NCI-H2227 treated with DMSO at 0.1 percent for 48 hours (cell line): ENCODE results near the gene DNAH8.

Source experiments
- DNase-seq: peaks from one replicate; lab custom pipeline; 2025; lab: John Stamatoyannopoulos, UW

DNAH8 gene

DNA sequence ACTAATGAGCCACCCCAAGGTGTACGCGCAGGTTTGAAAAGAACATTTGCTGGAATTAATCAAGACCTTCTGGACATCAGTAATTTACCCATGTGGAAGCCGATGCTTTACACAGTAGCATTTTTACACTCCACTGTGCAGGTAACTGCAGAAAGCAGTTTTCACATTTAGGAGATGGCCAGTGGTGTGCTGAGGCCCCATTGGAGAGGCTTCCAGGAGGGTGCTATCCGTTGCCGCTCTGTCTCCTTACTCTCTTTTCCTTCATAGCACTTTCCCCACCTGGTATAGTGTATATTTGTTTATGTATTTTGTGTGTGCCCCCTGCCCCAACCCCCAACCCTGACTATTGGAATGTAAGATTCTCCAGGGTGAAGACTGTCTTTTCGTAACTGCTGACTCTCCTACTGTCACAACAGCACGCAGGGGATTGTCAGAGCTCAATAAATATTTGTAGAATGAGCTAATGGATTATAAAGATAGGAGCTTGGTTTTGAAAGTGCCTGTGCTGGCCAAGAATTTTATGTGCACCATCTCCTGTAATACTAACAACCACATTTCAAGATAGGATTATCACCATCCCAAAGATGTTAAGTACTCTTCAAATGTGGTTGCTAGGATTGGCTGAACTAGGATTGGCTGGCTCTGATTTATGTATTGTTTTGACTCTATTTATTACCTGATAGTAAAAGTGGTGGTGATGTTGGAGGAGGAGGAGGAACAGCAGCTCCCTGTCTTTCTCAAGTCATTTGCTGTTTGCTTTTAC is 259.5 kb downstream of the DNAH8 start:
- DNase-seq = no peak

DNA sequence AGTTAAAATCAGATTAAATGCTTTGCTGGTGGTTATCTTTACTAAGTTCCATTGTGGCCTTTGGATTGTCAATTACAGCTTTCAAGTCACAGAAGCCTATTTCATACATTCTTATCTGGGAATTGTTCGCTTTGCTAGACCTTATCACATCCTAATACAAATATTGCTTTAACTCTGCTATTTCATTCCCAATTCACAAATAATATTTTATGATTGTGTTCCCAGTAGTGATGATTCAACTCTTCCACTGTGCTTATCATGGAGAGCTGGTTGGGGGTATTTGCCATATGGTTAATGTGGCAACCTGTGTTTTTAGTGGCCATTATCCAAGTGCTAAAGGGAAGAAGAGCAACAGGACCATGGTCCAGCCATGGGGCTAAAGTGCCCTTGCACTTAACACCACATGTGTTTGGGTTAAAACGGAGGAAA is 260.5 kb downstream of the DNAH8 start:
- no peak for DNase-seq

DNA sequence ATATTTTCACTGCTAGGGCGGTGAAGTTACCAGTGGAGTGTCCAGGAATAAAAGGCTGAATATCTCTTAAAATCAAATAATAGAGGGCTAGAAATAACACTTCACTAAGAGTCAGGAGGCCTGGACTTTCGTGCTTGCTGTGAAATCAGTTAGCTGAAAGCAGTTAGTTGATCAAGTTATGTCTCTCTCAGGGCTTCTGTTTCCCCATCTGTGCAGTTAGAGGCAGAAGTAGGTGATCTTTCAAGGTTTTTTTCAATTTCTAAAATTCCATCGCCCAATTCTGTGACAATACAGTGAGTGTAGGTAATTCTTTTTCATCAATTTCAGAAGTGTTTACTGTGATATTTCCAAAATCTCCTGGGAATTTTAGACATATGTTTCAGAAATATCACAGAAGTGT is 260.9 kb downstream of the DNAH8 start:
- DNase-seq = no peak

DNA sequence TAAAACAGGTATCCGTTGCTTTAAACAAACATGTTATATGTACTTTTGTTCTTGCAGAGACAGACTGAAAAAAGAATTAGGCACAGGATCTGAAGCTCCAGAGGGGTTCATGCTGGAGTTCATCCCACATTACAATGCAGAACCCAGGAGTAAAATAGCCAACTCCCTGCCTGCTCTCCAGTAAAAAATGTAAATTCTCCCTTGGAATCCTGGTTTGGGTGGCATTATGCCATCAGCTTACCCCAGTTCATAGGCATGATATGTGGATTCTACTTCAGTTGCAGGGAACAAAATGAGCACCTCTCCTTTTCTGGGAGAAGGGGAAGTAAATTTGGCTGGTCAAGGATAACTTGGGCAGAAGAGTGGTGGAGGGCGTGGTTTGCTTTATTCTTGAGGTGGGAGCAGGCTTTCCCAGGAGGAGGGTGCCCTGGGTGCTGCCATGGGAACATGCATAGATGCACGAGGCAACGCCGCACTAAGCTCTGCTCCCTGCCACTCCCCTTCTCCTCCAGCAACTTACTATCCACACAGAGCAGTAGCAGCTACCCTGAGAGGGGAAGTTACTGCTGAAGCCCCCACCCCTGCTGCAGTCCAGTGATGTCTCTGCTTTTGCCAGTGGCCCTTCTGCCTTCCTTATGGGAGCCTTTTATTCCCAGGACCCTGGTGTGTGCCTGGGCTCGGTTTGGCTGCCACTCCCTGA is 261.8 kb downstream of the DNAH8 start:
- no peak for DNase-seq

DNA sequence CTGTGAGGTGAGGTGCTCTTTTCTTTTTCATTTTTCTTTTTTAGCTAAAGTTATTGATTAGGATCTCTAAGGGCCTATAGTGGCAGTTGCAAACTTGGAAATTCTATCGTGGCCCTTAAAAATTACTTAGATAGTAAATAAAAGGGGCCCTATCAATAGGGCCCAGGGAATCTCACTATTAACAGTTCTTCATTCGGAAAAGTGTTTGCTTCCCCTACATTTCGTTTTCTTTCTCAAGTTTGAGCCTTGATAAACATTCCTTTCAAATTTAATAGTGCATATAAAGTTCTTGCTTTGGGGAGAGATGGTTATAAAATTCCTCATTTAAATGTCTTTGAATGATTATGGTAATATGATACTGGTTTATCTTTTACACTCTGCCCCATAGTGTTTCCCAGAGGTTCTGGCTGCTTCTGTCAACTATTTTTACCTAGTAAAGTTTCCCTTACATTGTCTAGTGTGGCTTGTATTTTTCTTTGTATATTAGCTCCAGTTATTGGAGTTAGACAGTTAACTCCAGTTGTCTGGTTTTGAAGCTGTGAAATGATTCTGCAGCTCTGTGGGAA is 263.1 kb downstream of the DNAH8 start:
- DNase-seq = no peak

DNA sequence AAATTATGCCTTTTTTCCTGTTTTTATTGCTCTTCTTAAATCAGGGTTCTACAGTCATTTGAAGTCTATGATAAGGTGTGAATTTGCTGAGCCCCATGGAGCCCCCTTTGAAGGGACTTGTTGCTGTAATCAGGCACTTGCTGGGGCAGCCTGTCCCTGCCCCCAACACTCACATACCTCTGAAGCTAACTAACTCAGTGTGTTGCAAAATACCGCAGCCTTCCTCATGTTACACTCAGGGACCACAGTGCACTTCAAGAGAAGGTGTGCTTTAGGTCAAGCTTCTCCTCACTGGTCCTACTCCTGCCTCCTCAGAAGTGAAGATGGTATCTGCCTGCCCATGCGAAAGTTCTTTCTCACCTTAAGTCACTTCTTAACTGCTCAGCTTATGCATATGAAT is 267.4 kb downstream of the DNAH8 start:
- DNase-seq = no peak

DNA sequence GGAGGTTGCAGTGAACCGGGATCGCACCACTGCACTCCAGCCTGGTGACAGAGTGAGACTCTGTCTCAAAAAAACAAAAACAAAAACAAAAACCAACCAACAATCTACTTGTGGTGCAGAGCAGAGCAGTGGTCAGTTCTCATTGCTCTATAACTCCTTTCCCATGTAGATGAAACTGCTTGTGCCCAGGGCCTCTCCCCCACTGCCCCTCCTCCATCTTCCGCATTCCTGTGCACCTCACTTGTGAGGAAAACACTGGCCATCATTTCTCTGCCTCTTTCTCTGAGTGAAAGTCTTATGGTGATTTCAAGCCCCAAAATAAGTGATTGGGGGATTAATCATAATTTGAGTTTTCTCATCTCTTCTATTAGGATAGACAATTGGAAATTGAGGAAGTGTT is 269.6 kb downstream of the DNAH8 start:
- no peak for DNase-seq

DNA sequence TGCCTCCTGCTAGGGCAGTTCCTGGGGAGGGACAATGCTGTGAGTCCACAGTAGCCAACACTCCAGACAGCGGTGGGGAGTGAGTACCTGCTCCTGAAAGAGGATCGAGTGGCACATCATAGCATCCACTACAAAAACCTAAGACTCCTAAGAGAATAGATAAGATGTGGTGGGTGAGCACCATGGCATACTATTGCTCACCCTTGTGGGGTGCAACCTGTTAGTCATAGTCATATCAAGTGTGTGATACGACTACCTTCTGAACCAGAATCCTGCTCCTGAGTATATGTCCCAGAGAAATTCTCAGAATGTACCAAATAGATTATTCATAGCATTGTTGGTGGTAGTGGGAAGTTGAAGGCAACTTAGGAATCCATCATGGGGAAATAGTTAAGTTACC is 270.7 kb downstream of the DNAH8 start:
- no peak for DNase-seq

DNA sequence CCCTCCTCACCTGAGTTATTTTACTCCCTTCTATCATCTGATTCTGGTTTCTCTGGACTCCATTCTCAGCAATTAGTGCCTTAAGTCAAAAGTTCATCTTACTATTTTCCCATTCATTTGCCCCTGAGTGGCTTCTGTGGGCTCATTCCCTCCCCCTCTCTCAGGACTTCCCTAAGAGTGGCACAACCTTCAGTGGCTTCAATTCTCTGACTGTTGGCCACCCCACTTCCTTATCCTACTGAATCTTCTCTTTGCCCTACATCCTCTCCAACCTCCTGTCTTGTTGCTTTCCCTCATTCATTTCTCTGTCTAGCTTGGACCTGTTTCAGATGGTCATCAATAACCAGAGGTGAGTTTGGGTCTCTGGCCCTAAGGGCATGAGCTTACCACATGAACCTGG is 272.4 kb downstream of the DNAH8 start:
- DNase-seq = no peak

DNA sequence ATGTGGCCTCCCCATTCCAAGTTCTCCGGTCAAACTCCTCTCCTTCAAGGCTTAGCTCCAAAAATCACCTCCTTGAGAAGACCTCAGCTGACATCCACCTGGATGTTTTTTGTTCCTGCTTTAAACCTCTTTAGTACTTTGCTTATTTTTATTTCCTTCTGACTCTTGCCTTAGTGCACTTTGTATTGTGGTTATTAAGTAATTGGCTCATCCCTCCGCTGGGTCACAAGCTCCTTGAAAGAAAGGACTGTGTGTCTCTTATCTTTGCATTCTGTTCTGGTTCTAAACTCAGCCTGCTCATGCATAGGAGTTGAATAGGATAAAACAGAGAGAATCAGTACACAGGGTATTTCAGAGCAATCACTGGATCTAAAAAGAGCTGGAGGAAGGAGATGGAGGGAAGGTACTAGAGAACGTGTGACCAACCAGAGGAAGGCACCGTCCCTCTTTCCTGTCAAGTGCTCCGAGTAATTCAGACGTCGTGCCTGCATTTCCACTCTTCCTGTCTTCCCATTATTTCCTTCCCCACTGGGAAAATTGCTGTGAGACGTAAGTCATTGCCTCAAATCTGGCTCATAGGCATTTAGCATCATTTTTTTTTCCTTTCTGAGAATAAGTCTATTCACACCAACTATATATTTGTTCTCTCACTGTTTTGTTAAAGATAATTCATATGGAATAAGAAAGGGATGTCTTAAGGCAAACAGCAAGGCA is 273.8 kb downstream of the DNAH8 start:
- DNase-seq = peak; percentile 71

DNA sequence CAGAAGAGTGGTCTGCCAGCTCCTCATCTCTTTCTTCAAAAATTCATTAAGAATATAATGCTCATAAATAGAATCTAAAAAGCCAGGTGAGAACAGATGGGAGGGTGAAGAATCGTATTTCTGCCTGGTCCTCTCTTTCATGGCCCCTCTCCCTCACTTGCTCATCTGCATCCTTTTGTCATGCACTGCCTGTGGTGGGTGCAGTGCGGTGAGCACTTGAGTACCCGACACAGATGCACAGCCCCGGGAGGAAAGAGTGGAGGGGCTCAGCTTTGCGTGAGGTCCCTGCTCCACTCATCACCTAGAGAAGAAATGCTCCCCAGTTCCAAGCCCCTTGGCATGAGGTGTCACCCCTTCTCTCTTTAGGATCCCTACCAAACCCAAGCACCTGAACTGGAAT is 275.4 kb downstream of the DNAH8 start:
- no peak for DNase-seq

DNA sequence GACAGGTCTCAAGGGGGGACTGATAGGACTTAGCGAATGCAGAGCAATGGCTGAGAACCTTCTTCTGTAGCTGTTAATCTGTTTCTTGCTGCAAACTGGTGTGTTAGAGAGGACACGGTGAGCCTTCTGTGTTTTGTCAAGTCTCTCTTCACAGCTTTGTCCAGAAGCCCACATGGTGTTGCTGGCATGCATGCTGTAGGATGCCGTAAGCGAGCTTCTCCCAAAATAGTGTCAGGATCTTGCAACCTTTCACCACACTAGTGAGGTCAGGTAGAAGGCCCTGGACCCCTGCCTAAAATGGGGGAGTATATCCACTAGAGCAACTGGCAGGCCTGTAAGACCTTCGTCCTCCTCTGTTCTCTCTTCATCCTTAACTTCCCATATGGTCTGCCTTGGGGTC is 281.6 kb downstream of the DNAH8 start:
- DNase-seq = no peak

DNA sequence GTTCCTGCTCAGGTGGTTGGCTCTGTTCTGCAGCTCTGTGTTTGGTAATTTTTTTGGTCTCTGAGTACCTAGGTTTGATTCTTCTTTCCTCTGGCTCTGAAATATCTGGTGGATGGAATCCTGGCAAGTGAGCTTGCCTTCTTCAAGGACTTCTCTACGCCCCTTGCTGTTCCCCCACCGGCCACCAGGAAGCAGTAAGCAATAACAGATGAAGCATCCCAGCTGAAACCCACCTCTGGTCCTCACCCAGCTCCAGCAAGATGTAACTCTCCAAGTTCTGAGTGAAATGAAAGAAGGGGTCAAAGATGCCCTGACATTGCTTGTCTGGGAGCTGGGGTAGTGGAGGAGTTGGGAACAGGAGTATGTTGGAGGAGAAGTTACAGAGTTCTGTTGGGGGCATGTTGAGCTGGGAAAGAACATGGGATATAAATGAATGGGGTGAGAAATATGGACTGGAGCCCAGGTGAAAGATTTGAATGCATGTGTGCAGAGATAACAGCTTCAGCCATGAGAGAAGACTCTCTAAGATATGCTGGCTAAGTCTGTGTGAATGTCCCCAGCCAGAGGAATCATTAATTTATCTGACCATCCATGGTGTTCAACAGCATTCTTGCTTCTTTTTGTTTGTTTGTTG is 282.1 kb downstream of the DNAH8 start:
- peak; percentile 4 for DNase-seq

DNA sequence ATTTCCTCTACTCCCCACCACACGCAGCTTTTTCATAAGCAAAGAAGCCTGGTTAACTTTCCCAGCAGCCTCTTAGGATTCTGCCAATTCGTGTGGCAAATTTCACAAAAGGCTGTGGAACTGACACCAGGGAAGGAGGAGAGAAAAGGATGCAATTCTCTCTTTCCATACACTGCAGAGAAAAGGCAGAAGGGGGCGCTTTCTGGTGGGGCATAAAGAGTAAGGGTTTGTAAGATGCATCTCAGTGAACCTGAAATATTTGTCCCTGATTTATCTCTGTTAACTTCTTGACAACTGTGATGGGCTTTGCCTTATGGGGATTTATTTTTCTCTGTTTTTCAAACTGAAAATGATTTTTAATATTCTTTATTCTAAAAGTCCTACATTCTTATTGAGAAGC is 288.0 kb downstream of the DNAH8 start:
- DNase-seq = no peak

DNA sequence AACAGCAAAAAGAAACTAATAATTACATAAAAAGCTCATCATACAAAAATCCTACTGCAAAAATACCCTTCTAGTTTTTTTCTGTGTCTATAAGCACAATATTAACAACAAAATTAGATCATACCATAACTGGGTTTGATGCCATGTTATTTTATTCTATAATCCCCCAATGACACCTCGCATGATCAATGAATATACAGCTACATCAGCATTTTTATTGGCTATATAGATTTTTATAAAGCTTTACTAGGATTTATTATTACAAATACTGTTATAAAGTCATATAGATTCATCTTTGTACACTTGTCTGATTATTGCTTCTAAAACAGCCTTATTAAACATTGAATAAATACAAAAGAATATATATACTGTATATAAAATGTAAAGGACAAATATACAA is 288.4 kb downstream of the DNAH8 start:
- DNase-seq = no peak

DNA sequence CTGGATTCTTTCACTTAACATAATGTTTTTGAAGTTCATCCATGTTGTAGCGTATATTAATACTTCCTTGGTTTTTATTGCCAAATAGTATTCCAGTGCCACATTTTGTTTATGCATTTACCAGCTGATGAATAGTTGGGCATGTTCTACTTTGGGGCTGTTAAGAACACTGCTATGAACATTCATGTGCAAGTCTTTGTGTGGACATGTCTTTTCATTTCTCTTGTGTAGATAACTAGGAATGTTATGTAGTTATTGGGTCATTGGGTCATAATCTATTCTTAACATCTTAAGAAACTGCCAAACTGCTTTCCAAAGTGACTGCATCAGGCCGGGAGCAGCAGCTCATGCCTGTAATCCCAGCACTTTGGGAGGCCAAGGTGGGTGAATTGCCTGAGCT is 289.7 kb downstream of the DNAH8 start:
- DNase-seq = no peak

DNA sequence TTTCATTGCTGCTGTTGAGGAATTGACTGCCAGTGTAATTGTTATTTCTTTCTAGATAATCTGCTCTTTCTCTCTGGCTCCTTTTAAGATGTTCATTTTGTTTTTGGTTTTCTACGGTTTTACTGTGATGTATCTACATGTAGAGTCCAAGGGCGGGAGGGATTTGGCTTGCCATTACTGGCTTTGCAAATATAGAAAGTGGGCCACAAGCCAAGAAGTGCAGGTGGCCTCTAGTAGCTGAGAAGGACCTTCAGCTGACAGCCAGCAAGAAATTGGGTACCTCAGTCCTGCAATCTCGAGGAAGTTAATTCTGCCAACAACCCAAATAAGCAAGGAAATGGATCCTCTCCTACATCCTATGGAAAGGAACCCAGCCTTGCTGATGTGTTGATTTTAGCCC is 290.7 kb downstream of the DNAH8 start:
- no peak for DNase-seq

DNA sequence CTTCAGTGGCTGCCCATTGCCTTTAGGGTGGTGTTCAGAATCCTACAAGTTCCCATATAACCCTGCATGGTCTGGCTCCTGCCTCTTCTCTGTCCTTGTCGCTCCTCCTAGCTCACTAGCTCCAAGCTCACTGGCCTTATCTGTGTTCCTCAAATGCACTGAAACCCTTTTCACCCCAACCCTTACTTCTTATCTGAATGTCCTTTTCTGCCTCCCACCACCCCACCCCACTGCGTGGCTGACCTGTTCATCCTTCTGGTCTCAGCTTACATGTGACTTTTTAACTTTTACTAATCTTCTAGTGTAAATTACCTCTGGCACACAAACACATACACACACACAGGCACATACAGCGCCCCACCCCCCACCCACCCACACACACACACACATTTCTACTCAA is 292.5 kb downstream of the DNAH8 start:
- no peak for DNase-seq

DNA sequence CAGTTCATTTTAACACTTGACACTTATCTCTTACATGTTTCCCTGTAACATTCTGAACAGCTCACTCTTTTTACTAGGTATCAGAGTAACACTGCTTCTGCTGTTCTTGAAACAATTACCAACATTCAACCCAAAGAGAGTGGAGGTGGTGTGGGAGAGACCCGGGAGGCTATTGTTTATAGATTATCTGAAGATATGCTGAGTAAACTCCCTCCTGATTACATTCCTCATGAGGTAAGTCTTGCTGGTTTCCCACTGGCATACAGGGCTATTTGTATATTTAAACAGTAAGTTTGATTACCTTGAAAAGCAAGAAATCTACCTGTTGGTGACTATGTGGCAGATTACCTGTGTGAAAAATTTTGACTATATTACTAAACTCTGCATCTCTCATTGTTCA is 293.6 kb downstream of the DNAH8 start:
- DNase-seq = no peak

DNA sequence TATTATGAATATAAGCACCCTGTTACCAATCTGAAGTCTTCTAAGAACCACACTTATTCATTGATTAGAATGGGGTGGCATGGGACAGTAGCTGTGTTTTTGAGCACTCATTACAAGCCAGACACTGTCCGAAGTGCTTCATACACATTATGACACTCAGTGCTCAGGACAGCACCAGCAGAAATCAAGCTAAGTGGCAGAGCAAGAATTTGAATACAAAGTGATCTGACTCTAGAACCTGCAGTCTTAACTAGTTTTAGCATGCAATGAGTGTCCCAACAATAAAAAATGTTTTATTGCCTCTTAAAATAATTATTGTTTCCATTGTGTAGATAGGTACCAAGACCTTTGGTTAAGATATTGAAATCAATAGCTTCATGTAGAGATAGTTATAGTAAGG is 294.4 kb downstream of the DNAH8 start:
- DNase-seq = no peak

DNA sequence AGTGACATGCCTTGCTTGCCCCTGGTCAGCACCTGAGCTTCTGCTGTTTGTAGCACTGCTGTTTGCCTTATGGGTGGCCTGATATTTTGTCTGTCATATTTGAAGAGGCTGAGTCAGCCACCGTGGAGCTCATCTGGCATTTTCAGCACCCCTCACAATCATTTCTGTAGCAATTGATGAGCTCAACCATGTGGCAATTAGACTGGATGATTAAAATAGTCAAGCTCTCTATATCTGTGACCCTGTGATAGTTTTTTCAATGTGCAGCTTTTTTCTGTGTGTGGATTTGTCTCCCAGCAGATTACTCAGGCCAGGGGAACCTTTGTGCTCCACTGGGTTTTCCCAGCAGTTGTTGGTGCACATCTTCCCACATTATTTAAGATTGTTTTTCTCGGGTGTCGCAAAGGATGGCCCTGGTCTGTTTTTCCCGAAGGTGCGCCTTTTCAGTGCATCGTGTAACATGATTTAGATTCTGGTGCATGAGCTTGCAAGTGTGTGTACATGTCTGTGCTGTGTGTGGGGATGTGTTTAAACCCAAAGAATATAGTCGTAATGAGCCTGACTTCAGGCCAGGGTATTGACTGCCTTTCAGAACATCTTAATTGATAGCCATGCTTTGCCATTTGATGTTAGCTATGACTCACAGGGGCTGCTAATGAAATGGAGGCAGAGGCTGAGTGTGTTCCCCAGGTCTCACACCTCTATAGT is 301.9 kb downstream of the DNAH8 start:
- DNase-seq = no peak

DNA sequence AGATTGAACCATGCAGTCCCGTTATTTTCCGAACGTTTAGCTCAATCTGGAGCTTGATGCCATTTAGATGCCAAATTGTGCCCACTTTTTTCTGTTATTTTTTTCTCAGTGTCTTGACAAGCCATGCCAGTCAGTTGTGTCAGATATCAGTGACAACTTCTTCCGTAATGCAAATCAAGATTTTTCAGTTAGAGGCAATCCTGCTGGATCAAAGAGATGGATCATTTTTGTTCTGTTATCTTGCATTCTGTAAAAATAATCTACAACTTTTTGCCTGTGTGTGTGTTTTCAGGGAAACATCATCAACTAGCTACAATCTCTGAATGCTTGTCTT is 302.4 kb downstream of the DNAH8 start:
- DNase-seq = no peak
